Suprapubic skin (tissue), 4 donors: Measurements from ENCODE around the gene SYNJ2. TPM values are rescaled to one million over a fixed set of nuclear protein-coding genes. Genes with fewer than 3 reads are reported as not detected.

Experiments
- DNase-seq, 2 donors: peaks; one replicate each; pipeline ENCODE4 v3.0.0-alpha.2; 2019; ENCODE audit warnings: low spot score in 2 of 2
- H3K27ac ChIP-seq: fragments of 200-600 bp; sonication (generic); one replicate; pipeline ENCODE4 v1.5.1; 2019
- H3K27me3 ChIP-seq: fragments of 200-600 bp; sonication (generic); one replicate; pipeline ENCODE4 v1.5.1; 2019
- H3K36me3 ChIP-seq: fragments of 200-600 bp; sonication (generic); one replicate; pipeline ENCODE4 v1.5.1; 2019
- H3K4me1 ChIP-seq: fragments of 200-600 bp; sonication (generic); one replicate; pipeline ENCODE4 v1.5.1; 2019
- H3K4me3 ChIP-seq: fragments of 200-600 bp; sonication (generic); one replicate; pipeline ENCODE4 v1.5.1; 2019; ENCODE audit warnings: mild to moderate bottlenecking
- H3K9me3 ChIP-seq: fragments of 200-600 bp; sonication (generic); one replicate; pipeline ENCODE4 v1.5.1; 2019
- CTCF ChIP-seq, 2 donors: fragments of 200-600 bp in 1 of 2; fragments of 450-650 bp in 1 of 2; sonication (generic) in 1 of 2; IDR thresholded peaks; one replicate each; pipeline ENCODE4 v1.5.1; 2016 to 2019; ENCODE audit warnings: antibody characterized with exemption in 2 of 2, mild to moderate bottlenecking in 1 of 2, moderate library complexity in 1 of 2
- EP300 ChIP-seq: sonication (generic); formaldehyde crosslinking; IDR thresholded peaks from one replicate; pipeline ENCODE4 v1.6.1; 2017; ENCODE audit warnings: antibody characterized with exemption
- POLR2A ChIP-seq, 2 donors: fragments of 450-650 bp; IDR thresholded peaks; one replicate each; pipeline ENCODE4 v1.6.1; 2017; ENCODE audit warnings: antibody characterized with exemption in 2 of 2, mild to moderate bottlenecking in 2 of 2, moderate library complexity in 2 of 2
- POLR2AphosphoS5 ChIP-seq, 3 donors: sonication (generic); formaldehyde crosslinking; IDR thresholded peaks; one replicate each; pipeline ENCODE4 v1.6.1; 2017; ENCODE audit warnings: antibody characterized with exemption in 3 of 3
- WGBS: methylation state at CpG from one replicate; pipeline ENCODE4 v1.1.5; 2018; 5-methylcytosine and 5-hydroxymethylcytosine counted together
- total RNA-seq, 4 donors: library from RNA; depleted of rRNA; stranded (reverse); fragments of >200 nt; gene quantifications; one replicate each; pipeline ENCODE4 v1.1.0, GENCODE V29; 2016

Gene SYNJ2
- total RNA-seq, 4 donors from 2014 or later: 4.3 to 10.7 (median 6.8) TPM

DNA sequence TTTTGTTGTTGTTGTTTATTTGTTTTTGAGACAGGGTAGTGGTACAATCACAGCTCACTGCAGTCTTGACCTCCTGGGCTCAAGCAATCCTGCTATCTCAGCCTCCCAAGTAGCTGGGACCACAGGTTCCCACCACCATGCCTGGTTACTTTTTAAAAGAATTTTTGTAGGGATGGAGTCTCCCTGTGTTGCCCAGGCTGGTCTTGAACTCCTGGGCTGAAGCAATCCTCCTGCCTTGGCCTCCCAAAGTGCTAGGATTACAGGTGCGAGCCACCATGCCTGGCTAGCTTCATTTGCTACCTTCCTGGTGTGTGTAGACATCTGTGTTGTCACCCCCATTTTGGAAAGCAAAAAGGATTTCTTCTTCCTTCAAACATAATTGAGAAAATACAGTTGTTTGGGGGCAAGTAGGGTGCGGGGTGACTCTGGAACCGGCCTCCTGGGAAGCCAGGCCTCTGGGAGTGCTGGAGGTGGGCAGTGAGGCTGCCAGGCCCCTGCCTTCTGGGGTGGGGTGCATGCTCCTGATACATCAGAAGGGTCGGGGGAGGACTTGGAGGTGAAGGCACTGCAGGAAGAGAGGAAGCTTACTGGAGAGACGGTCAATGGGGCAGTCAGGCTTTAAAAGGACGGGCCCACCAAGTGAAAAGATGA lies 28.4 kb downstream of the SYNJ2 start:
- Histone ChIP-seq H3K4me1 (peaks cover 15% of the 10 kb centered on the region), H3K4me3 (no peak overlapping the region), H3K9me3 (no peaks in the 10 kb centered on the region), H3K27me3 (no peaks in the 10 kb centered on the region), H3K36me3 (no peaks in the 10 kb centered on the region), H3K27ac (peak overlapping the region; percentile 32)
- TF ChIP-seq CTCF (IDR thresholded peaks at IDR 0.05) (no peak), POLR2A (IDR thresholded peaks at IDR 0.05) (no peak), POLR2AphosphoS5 (IDR thresholded peaks at IDR 0.05) (no peak), EP300 (no peak)
- peak in 1 of 2 donors; percentile 51 for DNase-seq
- WGBS: 99% methylated on average over 6 of the region's 6 CpGs

GRCh38 chr6:158010591-158011477 lies 29.2 kb downstream of the SYNJ2 start:
- peaks cover 15% of the 10 kb centered on the region for H3K4me1 ChIP-seq
- H3K27ac ChIP-seq: no peak overlapping the region
- H3K4me3 ChIP-seq: no peak overlapping the region
- DNase-seq: peak in 1 of 2 donors; percentile 50
- 95% methylated on average over 19 of the region's 19 CpGs for WGBS
- no peaks in the 10 kb centered on the region for H3K36me3 ChIP-seq
- TF ChIP-seq POLR2A (IDR thresholded peaks at IDR 0.05) (no peak), EP300 (no peak), POLR2AphosphoS5 (IDR thresholded peaks at IDR 0.05) (no peak), CTCF (IDR thresholded peaks at IDR 0.05) (no peak)
- H3K27me3 ChIP-seq: no peaks in the 10 kb centered on the region
- H3K9me3 ChIP-seq: no peaks in the 10 kb centered on the region

DNA sequence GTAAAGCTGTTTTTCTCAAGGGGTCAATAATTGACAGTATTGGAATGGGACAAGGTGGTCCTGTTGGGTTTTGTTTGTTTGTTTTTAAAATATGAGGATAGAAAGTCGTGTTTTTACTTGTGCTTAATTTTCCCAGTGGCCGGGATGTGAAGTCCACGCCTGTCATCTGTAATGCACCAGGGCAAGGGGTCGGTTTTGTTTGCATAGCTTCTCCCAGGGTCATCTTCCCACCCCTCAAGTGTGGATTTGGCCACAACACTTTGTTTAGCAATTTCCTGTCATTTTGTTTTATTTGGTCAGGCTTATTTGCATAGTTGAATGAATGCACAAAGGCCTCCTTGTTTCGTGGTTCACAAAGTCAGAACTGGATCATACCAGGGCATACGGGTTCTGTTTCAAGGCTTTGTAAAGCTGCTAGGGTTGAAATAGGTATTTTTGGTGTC lies 29.8 kb downstream of the SYNJ2 start:
- DNase-seq: no peak

DNA sequence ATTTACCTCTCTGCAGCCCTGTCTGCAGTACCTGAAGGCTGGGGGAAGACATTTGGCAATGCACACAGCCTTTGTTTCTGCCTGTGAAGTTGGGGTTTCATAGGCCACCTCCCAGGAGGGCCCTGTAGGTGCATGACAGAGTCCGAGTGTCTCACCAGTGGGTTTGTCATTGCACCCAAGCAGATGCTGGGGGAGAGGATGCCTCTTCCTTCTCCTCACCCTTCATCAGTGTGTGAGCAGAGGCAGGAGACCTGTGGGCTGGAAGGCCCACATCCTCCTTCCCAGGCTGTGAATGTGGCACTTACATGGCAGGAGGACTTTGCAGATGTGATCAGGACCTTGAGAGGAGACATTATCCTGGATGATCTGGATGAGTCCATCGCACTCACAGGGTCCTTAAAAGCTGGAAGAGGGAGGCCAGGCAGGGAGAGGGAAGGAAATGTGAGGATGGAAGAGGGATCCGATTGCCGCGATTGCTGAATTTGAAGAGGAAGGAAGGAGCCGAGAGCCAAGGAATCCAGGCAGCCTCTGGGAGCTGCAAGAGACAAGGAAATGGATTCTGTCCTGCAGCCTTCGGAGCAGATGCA lies 30.4 kb downstream of the SYNJ2 start:
- Histone ChIP-seq H3K4me1 (peaks cover 22% of the 10 kb centered on the region), H3K27me3 (no peaks in the 10 kb centered on the region), H3K9me3 (no peaks in the 10 kb centered on the region), H3K36me3 (no peaks in the 10 kb centered on the region), H3K4me3 (no peak overlapping the region), H3K27ac (peak overlapping the region; percentile 61)
- DNase-seq: peak in 1 of 2 donors; percentile 40
- WGBS: 88% methylated on average over 6 of the region's 7 CpGs
- TF ChIP-seq EP300 (no peak), CTCF (IDR thresholded peaks at IDR 0.05) (no peak), POLR2A (IDR thresholded peaks at IDR 0.05) (no peak), POLR2AphosphoS5 (IDR thresholded peaks at IDR 0.05) (no peak)

More for the DNA sequence above, 29.8 kb downstream of the SYNJ2 start:
- Histone ChIP-seq H3K27ac (peak overlapping the region; percentile 61), H3K27me3 (no peaks in the 10 kb centered on the region), H3K4me3 (no peak overlapping the region), H3K9me3 (no peaks in the 10 kb centered on the region), H3K4me1 (peaks cover 19% of the 10 kb centered on the region), H3K36me3 (no peaks in the 10 kb centered on the region)
- TF ChIP-seq EP300: no peak
- WGBS: 72% methylated on average over 6 of the region's 6 CpGs

DNA sequence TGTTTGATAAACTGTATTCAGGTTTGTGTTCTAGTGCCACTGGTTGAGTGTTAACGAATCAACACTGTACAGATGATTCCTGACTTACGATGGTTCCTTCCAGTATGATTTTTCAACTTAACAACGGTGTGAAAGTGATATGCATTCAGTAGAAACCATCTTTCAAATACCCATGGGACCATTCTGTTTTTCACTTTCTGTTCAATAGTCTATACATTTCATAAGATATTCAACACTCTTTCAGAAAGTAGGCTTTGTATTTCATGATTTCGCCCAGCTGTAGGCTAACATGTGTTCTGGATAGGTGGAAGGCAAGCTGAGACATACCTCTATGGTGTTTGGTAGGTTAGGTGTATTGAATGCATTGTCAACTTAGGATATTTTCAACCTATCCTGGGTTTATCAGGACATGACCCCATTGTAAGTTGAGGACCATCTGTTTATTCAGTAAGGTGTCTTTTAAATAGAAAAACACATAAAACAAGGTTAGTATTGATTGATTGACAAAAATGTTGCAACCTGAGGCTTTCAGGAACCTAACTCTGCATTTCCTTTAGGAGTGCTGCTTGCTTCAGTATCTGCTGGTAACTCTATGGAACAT lies 32.3 kb downstream of the SYNJ2 start:
- H3K9me3 ChIP-seq: no peaks in the 10 kb centered on the region
- TF ChIP-seq EP300 (no peak), POLR2A (IDR thresholded peaks at IDR 0.05) (no peak), CTCF (IDR thresholded peaks at IDR 0.05) (no peak), POLR2AphosphoS5 (IDR thresholded peaks at IDR 0.05) (no peak)
- no peaks in the 10 kb centered on the region for H3K36me3 ChIP-seq
- H3K27me3 ChIP-seq: no peaks in the 10 kb centered on the region
- no peak overlapping the region for H3K27ac ChIP-seq
- no peak overlapping the region for H3K4me3 ChIP-seq
- peaks cover 23% of the 10 kb centered on the region for H3K4me1 ChIP-seq
- DNase-seq: no peak
- 94% methylated on average over 4 of the region's 4 CpGs for WGBS
